Panc1 (cell line): ENCODE results near the gene MEMO1. TPM values are rescaled to one million over a fixed set of nuclear protein-coding genes. Genes with fewer than 3 reads are reported as not detected.

ENCODE experiments used
- ATAC-seq: fragments of 200-7000 bp; cut with Tn5 transposase; 2 replicates; pipeline ENCODE4 v1.9.1; 2020; ENCODE audit warnings: mild to moderate bottlenecking, moderate library complexity
- BruUV-seq: library from RNA; stranded (reverse); fragments of 400-500 nt; replicated peaks from 2 replicates; lab custom pipeline; 2021; lab: Mats Ljungman, UMichigan
- CTCF ChIA-PET: fragments of 300-600 bp; sonication (Branson Sonifier 250); formaldehyde crosslinking; loops from one replicate; lab custom pipeline; 2022; ENCODE audit warnings: antibody characterized with exemption; lab: Charles Lee
- POLR2A ChIA-PET: fragments of 300-600 bp; sonication (Branson Sonifier 250); formaldehyde crosslinking; loops from one replicate; lab custom pipeline; 2022; ENCODE audit warnings: antibody characterized with exemption; lab: Charles Lee
- DNase-seq: peaks from one replicate; pipeline ENCODE4 v3.0.0-alpha.2; 2010; ENCODE audit warnings: low read depth, low spot score
- H3K27ac ChIP-seq: 2 replicates; pipeline ENCODE4 v1.5.1; 2011; ENCODE audit warnings: mild to moderate bottlenecking, low read length, inconsistent platforms
- H3K27me3 ChIP-seq: fragments of 200-500 bp; sonication (Bioruptor generic); 2 replicates; pipeline ENCODE4 v1.6.0; 2014; ENCODE audit warnings: low read length, inconsistent platforms; ENCODE audit not compliant: control insufficient read depth, insufficient read depth
- H3K36me3 ChIP-seq: fragments of 200-500 bp; sonication (Bioruptor generic); 2 replicates; pipeline ENCODE4 v1.5.1; 2014; ENCODE audit warnings: inconsistent platforms, mild to moderate bottlenecking, low read length, moderate library complexity; ENCODE audit not compliant: control insufficient read depth, insufficient read depth
- H3K4me1 ChIP-seq: 2 replicates; pipeline ENCODE4 v1.5.1; 2011; ENCODE audit warnings: inconsistent platforms, mild to moderate bottlenecking, low read length, moderate library complexity; ENCODE audit not compliant: control insufficient read depth, insufficient read depth
- H3K4me3 ChIP-seq, 2 experiments: 2 replicates each; pipeline ENCODE4 v1.5.1; 2011 to 2012; ENCODE audit warnings: low read depth in 2 of 2, low read length in 2 of 2, mild to moderate bottlenecking in 2 of 2, inconsistent platforms in 1 of 2, moderate library complexity in 1 of 2
- H3K9me3 ChIP-seq: fragments of 200-500 bp; sonication (Bioruptor generic); 2 replicates; pipeline ENCODE4 v1.5.1; 2014; ENCODE audit warnings: low read depth, mild to moderate bottlenecking, inconsistent platforms, low read length, moderate library complexity; ENCODE audit not compliant: control insufficient read depth, insufficient read depth
- CTCF ChIP-seq: fragments of 450-650 bp; IDR thresholded peaks from 2 replicates; pipeline ENCODE4 v1.5.1; 2017; ENCODE audit warnings: mild to moderate bottlenecking
- POLR2AphosphoS5 ChIP-seq: IDR thresholded peaks from 2 replicates; pipeline ENCODE4 v1.6.1; 2012; ENCODE audit warnings: mild to moderate bottlenecking, low read depth, low read length, moderate library complexity
- REST ChIP-seq, 2 experiments: IDR thresholded peaks; 2 replicates each; pipeline ENCODE4 v1.6.1; 2011 to 2012; ENCODE audit warnings: low read depth in 2 of 2, control low read depth in 1 of 2, low read length in 1 of 2, mild to moderate bottlenecking in 1 of 2, moderate library complexity in 1 of 2; ENCODE audit not compliant: insufficient read depth in 1 of 2
- SIN3A ChIP-seq: IDR thresholded peaks from 2 replicates; pipeline ENCODE4 v1.6.1; 2012; ENCODE audit warnings: low read depth, mild to moderate bottlenecking, low read length, moderate library complexity, borderline replicate concordance; ENCODE audit not compliant: insufficient read depth
- TCF7L2 ChIP-seq: IDR thresholded peaks from 2 replicates; pipeline ENCODE4 v1.6.1; 2011; ENCODE audit warnings: mild to moderate bottlenecking, low read depth, low read length, inconsistent platforms
- in situ Hi-C: cut with HindIII; loops from 2 replicates; pipeline ENCODE4 v1.10.0; 2016; ENCODE audit warnings: low sequenced_read_pairs, low pct_unique_long_range_greater_than_20kb
- intact Hi-C: fragments of 100-400 bp; cut with micrococcal nuclease; formaldehyde crosslinking; loops from one replicate; pipeline ENCODE4 v1.10.0; 2022; ENCODE audit not compliant: unreplicated experiment
- total RNA-seq: library from RNA; stranded (reverse); gene quantifications from one replicate; pipeline ENCODE4 v1.2.1, GENCODE V29; 2021; ENCODE audit not compliant: unreplicated experiment

The MEMO1 gene
- total RNA-seq, 1 experiment from 2014 or later, result 60.8 TPM

DNA sequence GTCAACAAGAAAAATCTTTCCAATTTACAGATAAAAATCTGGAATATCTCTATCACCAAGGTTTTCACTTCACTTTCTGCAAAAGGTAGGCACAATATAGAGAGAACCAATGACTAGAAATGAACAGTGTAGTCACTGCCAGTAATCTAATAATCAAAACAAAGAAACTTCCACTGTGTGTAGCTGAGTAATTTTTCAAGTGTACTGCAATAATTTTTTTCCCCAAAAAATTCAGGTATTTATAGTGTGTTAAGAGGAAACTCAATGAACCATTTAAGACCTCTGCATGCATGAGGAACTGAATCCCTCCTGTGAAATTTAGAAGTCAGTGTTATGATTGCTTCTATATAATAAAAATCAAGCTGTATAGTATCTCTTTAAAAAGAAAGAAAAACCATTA lies 121.8 kb downstream of the MEMO1 start:
- intact Hi-C loops (no loop called here), in situ Hi-C loops (no loop called here)
- DNase-seq (no peak), ATAC-seq (no peak)
- no peaks in the 10 kb centered on the region for H3K9me3 ChIP-seq
- H3K4me3 ChIP-seq, result no peak overlapping the region
- ChIA-PET POLR2A (interaction anchor here (0.7 kb wide), 1 partner anchor 134 kb away, joined by 3 read pairs; no protein-coding TSS in a partner anchor), CTCF (interaction anchor here (0.5 kb wide), 1 partner anchor 42 kb away, joined by 4 read pairs; no protein-coding TSS in a partner anchor)
- no peak overlapping the region for H3K27ac ChIP-seq
- peaks cover 6% of the 10 kb centered on the region; the same call in 1 of the 2 replicates for H3K36me3 ChIP-seq
- no TSS peak for BruUV-seq
- TF ChIP-seq CTCF (no peak), POLR2AphosphoS5 (no peak), REST (IDR thresholded peaks at IDR 0.05; ENCODE audit: insufficient read depth in 1 of 2, low read depth in 2 of 2, low read length in 1 of 2) (no peak), TCF7L2 (no peak), SIN3A (no peak)
- no peaks in the 10 kb centered on the region for H3K27me3 ChIP-seq
- no peaks in the 10 kb centered on the region for H3K4me1 ChIP-seq

DNA sequence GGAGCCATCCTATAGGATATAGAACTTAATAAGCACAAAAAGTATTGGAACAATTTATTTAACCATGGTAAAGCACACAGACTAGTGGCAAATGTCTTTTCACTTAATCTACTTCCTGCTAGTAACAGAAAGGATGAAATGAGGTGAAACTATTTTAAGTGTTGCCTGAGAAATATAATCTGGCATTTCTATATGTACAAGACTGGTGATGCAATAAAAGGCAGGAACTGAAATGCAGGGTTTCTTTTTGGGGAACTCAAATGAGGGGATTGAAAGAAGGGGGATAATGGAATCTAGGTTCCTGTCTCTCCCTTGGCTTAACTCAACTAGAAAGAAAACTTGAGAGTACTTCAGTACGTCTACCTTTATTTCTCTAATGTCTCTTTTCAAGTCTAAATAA lies 122.3 kb downstream of the MEMO1 start:
- peaks cover 6% of the 10 kb centered on the region; the same call in 1 of the 2 replicates for H3K36me3 ChIP-seq
- no peaks in the 10 kb centered on the region for H3K27me3 ChIP-seq
- ATAC-seq (no peak), DNase-seq (no peak)
- intact Hi-C loops (no loop called here), in situ Hi-C loops (no loop called here)
- H3K27ac ChIP-seq, result no peak overlapping the region
- H3K4me1 ChIP-seq, result no peaks in the 10 kb centered on the region
- BruUV-seq, result no TSS peak
- no peak for TF ChIP-seq REST (IDR thresholded peaks at IDR 0.05; ENCODE audit: insufficient read depth in 1 of 2, low read depth in 2 of 2, low read length in 1 of 2)
- no peak for TF ChIP-seq CTCF
- no peak for TF ChIP-seq POLR2AphosphoS5
- TF ChIP-seq SIN3A, result no peak
- no peak for TF ChIP-seq TCF7L2
- ChIA-PET POLR2A (no interaction called here), CTCF (no interaction called here)
- no peak overlapping the region for H3K4me3 ChIP-seq
- no peaks in the 10 kb centered on the region for H3K9me3 ChIP-seq
